ENCODE results near the gene PGAP6.
A peak's percentile ranks its signal among the peaks of the same experiment; 100 is the strongest.
"Not testable (repeated sequence)": the region's sequence is repeated elsewhere in the genome, so short reads cannot be mapped to it uniquely, and the experiment has no call there.

The PGAP6 gene, protein sequence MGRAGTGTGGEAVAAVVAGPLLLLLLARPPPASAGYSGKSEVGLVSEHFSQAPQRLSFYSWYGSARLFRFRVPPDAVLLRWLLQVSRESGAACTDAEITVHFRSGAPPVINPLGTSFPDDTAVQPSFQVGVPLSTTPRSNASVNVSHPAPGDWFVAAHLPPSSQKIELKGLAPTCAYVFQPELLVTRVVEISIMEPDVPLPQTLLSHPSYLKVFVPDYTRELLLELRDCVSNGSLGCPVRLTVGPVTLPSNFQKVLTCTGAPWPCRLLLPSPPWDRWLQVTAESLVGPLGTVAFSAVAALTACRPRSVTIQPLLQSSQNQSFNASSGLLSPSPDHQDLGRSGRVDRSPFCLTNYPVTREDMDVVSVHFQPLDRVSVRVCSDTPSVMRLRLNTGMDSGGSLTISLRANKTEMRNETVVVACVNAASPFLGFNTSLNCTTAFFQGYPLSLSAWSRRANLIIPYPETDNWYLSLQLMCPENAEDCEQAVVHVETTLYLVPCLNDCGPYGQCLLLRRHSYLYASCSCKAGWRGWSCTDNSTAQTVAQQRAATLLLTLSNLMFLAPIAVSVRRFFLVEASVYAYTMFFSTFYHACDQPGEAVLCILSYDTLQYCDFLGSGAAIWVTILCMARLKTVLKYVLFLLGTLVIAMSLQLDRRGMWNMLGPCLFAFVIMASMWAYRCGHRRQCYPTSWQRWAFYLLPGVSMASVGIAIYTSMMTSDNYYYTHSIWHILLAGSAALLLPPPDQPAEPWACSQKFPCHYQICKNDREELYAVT

DNA sequence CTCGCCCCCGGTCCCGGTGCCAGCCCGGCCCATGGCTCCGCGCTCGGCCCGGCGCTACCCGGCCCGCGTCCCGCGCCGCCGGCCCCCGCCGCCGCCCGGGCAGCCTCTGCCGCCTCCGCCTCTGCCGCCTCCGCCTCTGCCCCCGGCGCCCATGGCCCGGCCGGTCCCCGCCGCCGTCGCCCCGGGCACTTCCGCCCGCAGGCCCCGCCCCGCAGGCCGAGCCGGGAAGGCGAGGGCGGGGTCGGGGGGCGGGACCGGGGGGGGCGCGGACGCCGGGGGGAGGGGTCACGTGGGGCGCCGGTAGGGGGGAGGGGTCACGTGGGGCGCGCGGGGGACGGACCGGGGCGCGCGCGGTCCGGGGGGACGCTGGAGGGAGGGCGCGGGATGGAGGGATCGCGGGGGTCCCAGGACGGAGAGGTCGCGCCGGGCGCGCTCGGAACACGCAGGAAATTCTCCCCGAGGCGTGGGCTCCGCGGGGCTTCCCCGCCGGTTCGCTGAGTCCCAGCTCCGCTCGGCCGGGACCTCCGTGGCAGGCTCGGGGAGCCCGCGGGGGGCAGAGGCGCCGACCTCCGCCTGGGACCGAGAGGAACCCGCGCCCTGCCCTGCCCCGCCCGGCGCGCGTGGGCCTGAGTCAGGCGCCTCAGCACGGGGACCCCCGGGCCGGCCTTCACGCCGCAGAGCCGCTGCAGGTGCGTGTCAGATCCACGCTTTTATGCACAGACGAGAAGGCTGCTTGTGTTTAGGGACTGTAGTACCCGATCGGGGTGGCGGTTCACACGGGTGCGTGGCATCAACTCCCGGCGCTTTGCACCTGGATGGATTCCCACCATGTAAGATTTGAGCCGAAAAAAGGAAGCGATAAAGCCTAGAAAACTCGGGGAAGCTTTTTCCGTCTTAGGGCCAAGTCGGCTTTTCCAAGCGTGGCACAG is at the start of gene PGAP6:
PGAP6 (minus strand) TSS at position 190 of the 929 bp plus-strand sequence; CDS start at position 33, 157 bp downstream.
- peak; percentile 50 for DNase-seq

DNA sequence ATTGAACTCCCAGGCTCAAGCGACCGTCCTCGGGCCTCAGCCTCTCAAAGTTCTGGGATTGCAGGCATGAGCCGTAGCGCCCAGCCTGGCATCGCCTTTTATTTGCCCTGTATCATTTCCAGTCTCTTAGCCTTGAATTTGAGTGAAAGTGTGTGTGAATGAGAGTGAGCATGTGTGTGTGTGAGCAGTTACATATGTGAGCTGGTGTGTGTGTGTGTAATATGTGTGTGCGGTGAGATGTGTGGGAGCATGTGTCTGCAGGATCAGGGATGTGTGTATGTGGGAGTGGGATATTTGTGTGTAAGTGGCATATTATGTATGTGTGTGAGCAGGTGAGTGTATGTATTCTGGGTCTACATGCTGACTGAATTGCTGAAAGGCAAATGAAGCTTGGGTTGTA is 49.1 kb upstream of the PGAP6 start:
- DNase-seq = no peak

DNA sequence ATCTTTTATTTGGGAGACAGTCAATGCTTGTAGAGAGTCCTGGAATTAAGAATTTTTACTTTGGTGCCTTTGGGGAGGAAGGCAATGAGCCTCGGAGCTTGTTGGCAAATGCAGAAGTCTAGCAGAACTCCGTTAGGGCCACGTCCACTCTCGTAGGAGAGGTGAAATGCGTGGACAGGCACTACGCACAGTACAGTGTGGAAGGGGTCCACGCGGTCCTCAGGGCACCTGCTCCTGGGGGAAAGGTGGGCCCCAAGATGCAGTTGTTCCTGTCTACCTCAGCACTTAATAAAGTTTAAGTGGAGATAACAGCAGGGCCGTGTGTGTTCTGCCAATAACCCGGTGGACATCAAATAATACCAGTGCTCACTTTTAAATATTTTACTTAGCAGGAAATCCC is 45.5 kb upstream of the PGAP6 start:
- DNase-seq = no peak

DNA sequence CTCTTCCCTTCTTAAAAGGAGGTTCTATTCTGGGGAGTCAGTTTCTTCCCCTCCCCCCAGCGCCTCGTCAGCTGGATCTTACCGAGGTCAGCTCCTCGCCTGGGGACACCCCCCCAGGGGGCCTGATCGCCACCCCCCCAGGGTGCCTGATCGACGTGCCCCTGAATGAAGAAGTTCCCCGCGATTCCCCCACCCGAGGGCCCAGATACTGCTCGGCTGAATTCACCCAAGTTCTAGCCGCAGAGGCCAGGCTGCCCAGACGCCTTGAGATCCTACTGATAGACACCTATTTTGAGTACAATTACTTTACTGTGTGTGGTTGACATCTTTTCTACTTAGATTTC is 45.1 kb upstream of the PGAP6 start:
- no peak for DNase-seq

DNA sequence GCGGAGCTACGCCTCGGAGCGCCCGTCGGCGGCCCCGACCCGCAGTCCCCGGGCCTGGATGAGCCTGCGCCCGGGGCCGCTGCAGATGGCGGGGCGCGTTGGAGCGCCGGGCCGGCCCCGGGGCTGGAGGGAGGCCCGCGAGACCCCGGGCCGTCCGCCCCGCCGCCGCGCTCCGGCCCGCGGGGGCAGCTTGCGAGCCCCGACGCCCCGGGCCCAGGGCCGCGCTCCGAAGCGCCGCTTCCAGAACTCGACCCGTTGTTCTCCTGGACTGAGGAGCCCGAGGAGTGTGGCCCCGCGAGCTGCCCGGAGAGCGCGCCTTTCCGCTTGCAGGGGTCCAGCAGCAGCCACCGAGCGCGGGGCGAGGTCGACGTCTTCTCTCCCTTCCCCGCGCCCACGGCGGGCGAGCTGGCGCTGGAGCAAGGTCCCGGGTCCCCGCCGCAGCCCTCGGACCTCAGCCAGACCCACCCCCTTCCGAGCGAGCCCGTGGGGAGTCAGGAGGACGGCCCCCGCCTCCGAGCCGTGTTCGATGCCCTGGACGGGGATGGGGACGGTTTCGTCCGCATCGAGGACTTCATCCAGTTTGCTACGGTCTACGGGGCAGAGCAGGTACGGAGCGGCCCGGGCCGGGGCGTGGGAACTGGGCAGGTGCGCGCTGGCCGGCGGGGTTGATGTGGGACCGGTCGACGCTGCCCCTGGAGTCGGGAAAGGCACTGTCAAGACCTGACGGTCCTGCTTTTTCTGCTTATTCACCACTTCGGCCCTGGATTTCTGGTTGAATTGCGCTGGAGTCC is 44.5 kb upstream of the PGAP6 start:
- no peak for DNase-seq

DNA sequence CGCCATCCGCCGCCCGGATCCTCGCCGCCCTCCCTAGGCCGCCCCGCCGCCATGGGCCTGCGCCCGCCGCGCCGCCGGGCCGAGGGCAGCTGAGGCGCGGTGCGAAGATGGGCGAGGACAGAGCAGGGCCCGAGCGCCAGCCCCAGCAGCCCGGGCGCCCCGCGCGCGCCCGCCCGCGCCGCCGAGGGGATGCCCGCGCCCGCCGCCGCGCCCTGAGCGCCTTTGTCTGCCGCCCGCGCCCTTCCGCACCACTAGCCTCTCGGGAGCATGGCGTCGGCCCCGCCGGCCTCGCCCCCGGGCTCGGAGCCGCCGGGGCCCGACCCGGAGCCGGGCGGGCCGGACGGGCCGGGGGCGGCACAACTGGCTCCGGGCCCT is 43.9 kb upstream of the PGAP6 start:
- no peak for DNase-seq

DNA sequence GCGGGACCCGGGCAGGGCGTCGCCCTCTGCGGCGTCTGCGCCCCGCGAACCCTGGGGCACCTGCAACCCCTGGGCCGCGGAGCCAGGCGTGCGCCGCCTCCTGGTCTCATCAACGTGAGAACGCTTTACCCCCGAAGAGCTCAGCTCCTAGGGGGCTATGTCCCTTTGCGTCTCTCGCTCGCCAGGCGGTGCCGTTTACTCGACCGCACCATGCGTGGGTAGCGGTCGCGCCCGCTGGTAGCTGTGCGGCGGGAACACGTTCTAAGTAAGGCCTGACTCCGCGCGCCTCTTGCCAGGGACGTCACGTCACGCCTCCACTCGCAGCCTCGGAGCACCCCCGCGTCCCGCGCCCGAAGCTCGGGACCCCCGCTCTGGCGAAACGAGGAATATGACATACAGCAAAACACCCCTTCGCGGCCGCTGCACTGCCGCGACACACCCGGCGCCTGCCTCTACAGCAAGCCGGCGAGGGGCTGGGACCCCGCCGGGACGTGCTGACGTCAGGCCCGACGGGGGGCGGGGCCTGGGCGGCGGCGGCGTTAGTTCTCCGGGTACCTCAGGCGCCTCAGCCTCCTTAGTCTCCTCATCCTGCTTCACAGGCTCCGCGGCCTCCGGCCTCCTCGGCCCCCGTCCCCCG is 43.4 kb upstream of the PGAP6 start, which contains the start of gene RAB11FIP3:
RAB11FIP3 (plus strand) TSS at position 568 of the 637 bp plus-strand sequence. CDS start 358 bp downstream, outside the sequence.
- peak; percentile 82 for DNase-seq

DNA sequence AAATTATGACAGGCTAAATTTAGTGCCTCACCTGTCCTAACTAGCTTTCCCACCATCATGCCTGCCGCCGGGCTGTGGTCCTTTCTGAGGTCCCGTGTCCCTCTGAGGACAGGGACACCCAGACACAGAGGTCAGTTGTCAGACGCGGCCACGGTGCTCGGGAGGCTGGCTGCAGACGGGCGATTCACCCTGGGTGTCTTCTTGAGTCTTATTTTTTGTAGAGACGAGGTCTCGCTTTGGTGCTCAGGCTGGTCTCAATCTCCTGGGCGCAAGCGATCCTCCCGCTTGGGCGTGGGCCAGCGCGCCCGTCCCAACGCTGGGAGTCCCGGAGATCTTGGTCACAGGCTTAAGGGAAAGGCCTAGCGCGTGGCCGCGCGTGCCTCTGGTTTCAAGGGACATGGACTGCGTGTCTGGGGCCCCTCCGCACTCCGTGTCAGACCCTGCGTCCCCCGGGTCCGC is 42.9 kb upstream of the PGAP6 start:
- DNase-seq = no peak

DNA sequence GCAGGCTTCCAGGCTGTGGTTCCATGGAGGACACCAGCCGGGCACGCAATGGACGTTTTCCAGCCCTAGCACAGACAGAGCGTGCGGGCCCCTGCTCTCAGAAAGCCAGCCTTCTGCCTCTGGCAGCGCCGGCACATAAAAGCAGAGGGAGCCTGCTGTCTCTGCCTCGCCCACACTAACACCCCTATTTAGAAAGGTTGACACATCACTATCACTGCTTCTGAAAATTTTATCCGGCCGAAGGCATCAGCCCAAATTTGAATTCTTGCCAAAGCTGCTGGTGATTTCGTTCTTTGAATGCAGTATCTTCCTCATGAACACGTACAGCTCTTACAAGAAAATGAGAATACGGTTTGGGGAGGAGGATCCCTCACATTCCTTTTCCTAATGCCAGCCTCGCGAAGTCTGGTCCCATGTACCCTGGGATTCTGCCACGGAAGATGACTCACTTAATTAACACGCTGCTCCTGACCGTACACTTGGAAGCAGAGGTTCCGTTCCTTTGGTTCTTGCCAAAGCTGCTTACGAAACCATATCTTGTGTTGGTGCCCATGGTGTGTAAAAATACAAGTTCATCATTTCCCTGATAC is 42.4 kb upstream of the PGAP6 start:
- DNase-seq = no peak

DNA sequence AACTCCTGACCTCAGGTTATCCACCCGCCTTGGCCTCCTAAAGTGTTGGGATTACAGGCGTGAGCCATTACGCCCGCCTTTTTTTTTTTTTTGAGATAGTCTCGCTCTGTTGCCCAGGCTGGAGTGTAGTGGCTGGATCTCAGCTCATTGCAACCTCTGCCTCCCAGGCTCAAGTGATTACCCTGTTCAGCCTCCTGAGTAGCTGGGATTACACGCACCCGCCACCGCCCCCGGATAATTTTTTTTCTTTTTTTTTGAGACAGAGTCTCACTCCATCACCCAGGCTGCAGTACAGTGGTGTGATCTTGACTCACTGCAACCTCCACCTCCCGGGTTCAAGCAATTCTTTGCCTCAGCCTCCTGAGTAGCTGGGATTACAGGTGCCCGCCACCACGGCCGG is 40.4 kb upstream of the PGAP6 start:
- DNase-seq = not testable (repeated sequence)

DNA sequence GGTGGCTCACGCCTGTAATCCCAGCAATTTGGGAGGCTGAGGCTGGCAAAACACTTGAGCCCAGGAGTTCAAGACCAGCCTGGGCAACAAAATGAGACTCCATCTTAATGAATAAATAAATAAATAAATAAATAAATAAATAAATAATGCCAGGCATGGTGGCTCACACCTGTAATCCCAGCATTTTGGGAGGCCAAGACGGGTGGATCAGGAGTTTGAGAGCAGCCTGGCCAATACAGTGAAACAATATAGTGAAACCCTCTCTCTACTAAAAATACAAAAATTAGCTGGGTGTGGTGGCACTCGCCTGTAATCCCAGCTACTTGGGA is 33.4 kb upstream of the PGAP6 start:
- not testable (repeated sequence) for DNase-seq

DNA sequence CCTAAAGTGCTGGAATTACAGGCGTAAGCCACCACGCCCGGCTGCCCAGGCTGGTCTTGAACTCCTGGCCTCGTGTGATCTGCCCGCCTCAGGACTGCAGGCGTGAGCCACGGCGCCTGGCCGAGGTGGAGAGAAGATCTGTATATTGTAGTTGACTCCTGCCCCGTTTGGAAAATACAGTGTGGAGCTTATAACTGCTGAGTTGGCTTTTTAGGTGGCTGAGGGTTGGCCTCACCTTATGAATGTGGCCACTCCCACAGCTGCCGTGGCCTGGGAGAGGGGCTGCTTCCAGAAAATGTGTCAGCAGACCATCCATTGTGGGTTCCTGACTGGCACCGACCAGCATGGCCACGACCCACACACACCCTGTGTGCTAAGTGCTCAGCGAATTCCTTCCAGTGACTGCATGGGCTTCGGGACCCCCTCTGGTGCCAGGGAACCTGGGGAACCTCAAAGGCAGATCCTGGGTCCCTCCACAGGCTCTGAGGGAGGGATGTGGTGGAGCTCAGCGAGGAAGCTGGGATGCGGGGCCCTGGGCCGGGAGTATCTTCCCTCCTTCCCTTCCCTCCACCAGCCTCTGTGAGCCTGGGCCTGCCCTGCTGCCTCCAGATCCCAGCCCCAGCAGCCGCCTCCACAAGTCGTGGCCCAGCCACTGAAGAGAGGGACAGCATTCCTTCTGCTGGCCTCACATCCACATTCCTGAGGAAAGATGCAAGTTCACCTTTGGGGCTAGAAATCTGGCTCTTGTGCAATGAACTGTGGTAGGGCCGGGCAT is 32.8 kb upstream of the PGAP6 start:
- no peak for DNase-seq

DNA sequence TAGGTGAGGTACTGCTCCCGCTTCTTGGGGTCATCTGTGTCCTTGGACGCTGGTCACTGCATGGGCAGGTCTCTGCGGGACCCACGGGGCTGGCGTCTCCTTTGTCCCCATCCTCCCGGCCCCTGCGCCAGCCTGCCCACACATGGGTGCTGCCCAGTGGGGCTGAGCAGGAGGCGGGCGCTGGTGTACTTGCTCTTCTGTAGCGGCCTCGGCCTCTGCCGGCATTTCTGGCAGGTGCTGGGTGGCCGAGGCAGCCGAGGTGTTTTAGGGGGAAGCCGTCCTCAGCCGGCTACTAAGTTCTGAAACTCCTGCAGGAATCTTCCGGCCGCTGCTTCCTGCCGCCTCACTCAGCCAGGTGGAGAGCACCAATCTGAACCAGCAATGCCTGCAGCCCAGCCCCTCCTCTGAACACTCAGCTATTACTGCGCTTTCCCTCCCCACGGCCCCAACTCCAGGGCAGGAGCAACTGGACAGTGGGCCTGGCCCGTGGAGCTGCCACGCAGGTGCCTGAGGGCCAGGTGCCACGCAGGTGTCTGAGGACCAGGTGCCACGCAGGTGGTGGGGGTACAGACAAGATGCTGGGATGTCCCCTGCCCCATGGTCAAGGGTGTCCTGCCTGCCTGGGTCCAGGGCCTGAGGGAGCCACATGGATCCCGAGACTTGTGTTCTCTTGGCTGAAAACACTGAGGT is 29.9 kb upstream of the PGAP6 start:
- no peak for DNase-seq

DNA sequence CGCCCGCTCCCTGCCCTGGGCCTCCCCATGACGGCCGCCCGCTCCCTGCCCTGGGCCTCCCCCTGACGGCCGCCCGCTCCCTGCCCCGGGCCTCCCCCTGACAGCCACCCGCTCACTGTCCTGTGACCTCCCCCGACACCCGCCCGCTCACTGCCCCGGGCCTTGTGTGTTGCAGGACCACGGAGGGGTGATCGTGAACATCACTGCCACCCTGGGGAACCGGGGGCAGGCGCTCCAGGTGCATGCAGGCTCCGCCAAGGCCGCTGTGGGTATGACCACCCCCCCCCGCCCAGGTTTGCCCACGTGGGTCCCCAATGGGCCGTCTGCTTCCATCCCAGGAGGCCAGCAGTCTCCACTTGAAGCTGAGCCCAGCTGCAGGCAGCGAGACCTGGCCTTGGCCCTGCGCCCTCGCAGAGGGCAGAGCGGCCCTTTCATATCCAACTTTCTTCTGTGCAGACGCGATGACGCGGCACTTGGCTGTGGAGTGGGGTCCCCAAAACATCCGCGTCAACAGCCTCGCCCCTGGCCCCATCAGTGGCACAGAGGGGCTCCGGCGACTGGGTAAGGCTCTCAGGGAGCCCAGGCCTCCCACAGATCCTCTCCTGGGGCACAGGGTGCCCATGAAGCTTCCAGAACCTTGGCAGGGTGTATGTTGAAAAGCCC is 28.9 kb upstream of the PGAP6 start:
- peak; percentile 20 for DNase-seq

DNA sequence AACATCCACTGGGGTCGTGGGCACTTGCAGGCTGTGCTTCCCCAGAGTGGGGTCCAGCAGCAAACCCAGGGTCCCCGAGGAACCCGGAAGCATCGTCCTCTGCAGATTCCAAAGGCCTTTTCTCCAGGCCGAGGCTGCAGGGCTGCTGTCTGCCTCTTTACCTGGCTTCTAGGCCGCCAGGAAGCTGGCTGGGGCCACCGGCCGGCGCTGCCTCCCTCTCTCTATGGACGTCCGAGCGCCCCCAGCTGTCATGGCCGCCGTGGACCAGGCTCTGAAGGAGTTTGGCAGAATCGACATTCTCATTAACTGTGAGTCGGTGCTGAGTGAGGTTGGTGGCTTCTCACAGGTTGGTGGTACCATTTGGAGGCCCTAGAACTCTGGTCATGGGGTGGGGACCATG is 25.5 kb upstream of the PGAP6 start:
- DNase-seq = no peak

DNA sequence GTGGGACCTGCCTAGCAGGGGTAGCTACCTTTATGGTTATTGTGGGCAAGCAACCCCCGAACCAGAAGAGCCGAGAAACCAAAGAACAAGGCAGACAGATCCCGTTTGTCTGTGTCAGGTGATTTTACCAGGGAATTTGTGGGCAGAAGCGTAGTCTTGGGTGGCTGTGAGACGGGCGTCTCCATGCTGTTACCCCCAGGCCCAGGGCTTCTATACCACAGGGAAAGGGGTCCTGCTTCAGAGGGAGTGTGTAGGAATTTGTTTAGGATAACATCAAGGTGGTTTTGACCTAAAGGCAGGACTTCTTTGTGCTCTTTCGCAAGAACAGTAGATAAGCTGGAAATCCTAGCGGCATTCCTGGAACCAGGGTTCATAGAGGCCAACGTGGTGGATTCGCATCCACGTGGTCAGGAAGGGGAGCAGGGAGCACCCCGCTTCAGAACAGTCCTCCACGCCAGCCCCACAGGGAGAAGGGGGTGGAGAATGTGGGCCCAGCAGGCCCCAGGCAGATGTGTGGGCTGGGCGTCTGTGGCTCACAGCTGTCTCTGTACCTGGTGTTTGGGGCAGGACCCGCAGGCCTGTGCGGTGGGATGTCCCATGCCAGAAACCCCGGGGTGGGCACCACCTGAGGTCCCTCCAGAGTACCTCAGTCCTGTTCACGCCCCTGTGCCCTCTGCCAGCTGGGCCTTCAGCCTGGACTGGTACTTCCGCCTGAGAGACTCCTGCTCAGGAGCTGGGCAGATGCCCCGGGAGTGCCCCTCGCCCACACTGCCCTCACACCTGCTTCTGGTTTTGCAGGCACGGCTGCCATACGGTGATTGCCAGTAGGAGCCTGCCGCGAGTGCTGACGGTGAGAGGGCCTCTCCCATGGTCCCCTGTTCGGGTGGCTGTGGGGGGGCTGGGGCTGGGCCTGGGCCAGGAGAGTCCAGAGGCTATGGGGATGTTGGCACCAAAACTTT is 24.0 kb upstream of the PGAP6 start:
- no peak for DNase-seq

DNA sequence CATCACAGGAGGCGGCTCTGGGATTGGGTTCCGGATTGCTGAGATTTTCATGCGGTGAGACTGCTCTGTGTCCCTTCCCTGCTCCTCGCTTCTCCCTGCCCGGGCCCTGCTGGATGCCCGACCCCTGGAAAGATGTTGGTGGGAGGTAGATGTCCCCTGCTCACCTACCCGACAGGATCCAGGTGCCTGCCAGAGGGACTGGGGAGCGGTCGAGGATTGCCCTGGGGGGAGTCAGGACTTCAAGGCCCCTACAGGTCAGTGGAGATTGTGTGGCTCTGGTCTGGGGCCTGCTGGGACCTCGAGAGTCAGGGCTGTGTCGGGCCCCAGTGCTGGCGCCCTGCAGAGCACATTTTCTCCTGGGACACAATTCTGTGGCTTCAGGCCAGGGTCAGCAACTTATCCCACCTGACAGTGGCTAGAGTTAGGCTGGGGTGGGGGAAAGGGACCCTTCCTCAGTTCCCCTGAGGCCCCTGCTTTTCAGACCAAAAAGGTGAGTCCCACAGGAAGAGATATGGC is 23.3 kb upstream of the PGAP6 start:
- no peak for DNase-seq
